HUES64 (cell line): Measurements from ENCODE around the gene MCCD1.
"Not testable (repeated sequence)": the region's sequence is repeated elsewhere in the genome, so short reads cannot be mapped to it uniquely, and the experiment has no call there.

Experiments
- H3K27ac ChIP-seq: 2 replicates; pipeline ENCODE4 v1.7.0; 2013; ENCODE audit warnings: low read depth, low read length, inconsistent platforms
- H3K27me3 ChIP-seq: 2 replicates; pipeline ENCODE4 v1.6.1; 2013; ENCODE audit warnings: mild to moderate bottlenecking, low read length; ENCODE audit not compliant: insufficient read depth
- H3K36me3 ChIP-seq: 2 replicates; pipeline ENCODE4 v1.6.1; 2013; ENCODE audit warnings: mild to moderate bottlenecking, low read length; ENCODE audit not compliant: insufficient read depth
- H3K4me1 ChIP-seq: 2 replicates; pipeline ENCODE4 v1.6.1; 2013; ENCODE audit warnings: mild to moderate bottlenecking, low read length, moderate library complexity; ENCODE audit not compliant: insufficient read depth
- H3K4me3 ChIP-seq: 2 replicates; pipeline ENCODE4 v1.5.1; 2013; ENCODE audit warnings: mild to moderate bottlenecking, low read length, moderate library complexity
- H3K9ac ChIP-seq: 2 replicates; pipeline ENCODE4 v1.6.1; 2013; ENCODE audit warnings: mild to moderate bottlenecking, low read depth, low read length
- H3K9me3 ChIP-seq: 2 replicates; pipeline ENCODE4 v1.6.1; 2013; ENCODE audit warnings: low read depth, low read length; ENCODE audit not compliant: insufficient read depth
- WGBS: fragments of 150-250, 120-280 bp; methylation state at CpG from one replicate; pipeline ENCODE4 v1.1.7; 2013; ENCODE audit warnings: missing lambda C conversion rate; 5-methylcytosine and 5-hydroxymethylcytosine counted together

Gene MCCD1

DNA sequence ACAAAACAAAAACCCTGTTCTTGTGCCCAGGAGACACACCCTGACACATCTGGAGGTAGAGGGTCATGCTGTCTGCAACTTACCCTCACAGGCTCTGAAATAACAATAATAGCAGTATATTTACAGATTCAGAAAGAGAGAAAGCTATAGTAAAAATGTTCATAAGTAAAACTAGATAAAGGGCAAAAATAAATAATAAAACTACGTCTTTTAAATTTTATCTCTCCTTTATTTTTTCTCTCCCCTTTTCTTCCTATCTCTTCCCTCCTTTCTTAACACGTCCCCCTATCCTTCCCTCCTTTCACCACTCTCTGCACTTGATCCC lies 35.2 kb upstream of the MCCD1 start:
- H3K27me3 ChIP-seq, result peaks cover 46% of the 10 kb centered on the region
- H3K27ac ChIP-seq, H3K9me3 ChIP-seq, H3K9ac ChIP-seq, H3K36me3 ChIP-seq, H3K4me1 ChIP-seq: not testable (repeated sequence)
- WGBS, result 4% methylated on average over 2 of the region's 2 CpGs
- peak overlapping the region; percentile 68 for H3K4me3 ChIP-seq

GRCh38 chr6:31493875-31494694 lies 34.7 kb upstream of the MCCD1 start:
- Histone ChIP-seq H3K36me3 (no peaks in the 10 kb centered on the region), H3K9ac (peak overlapping the region; percentile 66), H3K9me3 (no peaks in the 10 kb centered on the region), H3K27ac (peak overlapping the region; percentile 57; the same call in 1 of the 2 replicates), H3K27me3 (peaks cover 52% of the 10 kb centered on the region), H3K4me3 (peak overlapping the region; percentile 68), H3K4me1 (0 out of 2 replicates have a peak, but pooled peaks cover 8% of the 10 kb centered on the region)
- WGBS, result under 1% methylated on average over 58 of the region's 58 CpGs

DNA sequence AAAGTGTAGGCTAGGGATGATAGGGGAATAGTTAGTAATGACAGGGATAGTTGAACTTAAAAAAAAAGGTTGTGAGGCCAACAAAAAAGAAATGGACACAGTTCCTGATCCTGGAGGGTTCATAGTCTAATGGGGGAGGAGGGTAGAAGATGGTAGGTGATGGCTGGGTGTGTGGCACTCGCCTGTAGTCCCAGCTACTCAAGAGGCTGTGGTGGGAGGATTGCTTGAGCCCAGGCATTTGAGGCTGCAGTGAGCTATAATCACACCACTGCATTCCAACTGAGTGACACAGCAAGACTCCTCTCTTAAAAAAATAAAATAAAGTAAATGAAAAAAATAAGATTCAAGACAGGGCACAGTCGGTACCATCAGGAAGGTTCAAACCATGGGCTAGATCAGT lies 33.2 kb upstream of the MCCD1 start:
- Histone ChIP-seq H3K27ac (no peak overlapping the region), H3K27me3 (peaks cover 58% of the 10 kb centered on the region), H3K4me3 (peak overlapping the region; percentile 68), H3K36me3 (no peaks in the 10 kb centered on the region), H3K9me3 (no peaks in the 10 kb centered on the region), H3K4me1 (0 out of 2 replicates have a peak, but pooled peaks cover 8% of the 10 kb centered on the region), H3K9ac (no peak overlapping the region)
- 76% methylated on average over 2 of the region's 2 CpGs for WGBS

GRCh38 chr6:31496826-31497225 lies 31.9 kb upstream of the MCCD1 start:
- not testable (repeated sequence) for H3K9ac ChIP-seq, H3K27ac ChIP-seq, H3K9me3 ChIP-seq, H3K36me3 ChIP-seq
- Histone ChIP-seq H3K27me3 (peaks cover 58% of the 10 kb centered on the region), H3K4me1 (0 out of 2 replicates have a peak, but pooled peaks cover 13% of the 10 kb centered on the region), H3K4me3 (peak overlapping the region; percentile 72; the same call in 1 of the 2 replicates)
- WGBS, result 68% methylated on average over 4 of the region's 4 CpGs

- no peaks in the 10 kb centered on the region for H3K9me3 ChIP-seq
- H3K27me3 ChIP-seq, result peaks cover 58% of the 10 kb centered on the region
- H3K27ac ChIP-seq, result no peak within 1 kb of the TSS
- H3K9ac ChIP-seq, result peak within 1 kb of the TSS; percentile 61
- 0 out of 2 replicates have a peak, but pooled peaks cover 13% of the 10 kb centered on the region for H3K4me1 ChIP-seq
- WGBS, result 2% methylated on average over 63 of the region's 64 CpGs
- H3K4me3 ChIP-seq, result peak within 1 kb of the TSS; percentile 72
- no peaks in the 10 kb centered on the region for H3K36me3 ChIP-seq
Measured at GRCh38 chr6:31497531-31498476, 31.0 kb upstream of the MCCD1 start, which contains the start of gene MICB. TSS of gene MICB (plus strand) at chr6:31498145. CDS start at chr6:31498194, 49 bp downstream.

- no peak overlapping the region for H3K27ac ChIP-seq
- WGBS, result 2% methylated on average over 21 of the region's 21 CpGs
- peak overlapping the region; percentile 72 for H3K4me3 ChIP-seq
- H3K36me3 ChIP-seq, result no peaks in the 10 kb centered on the region
- H3K4me1 ChIP-seq, result 0 out of 2 replicates have a peak, but pooled peaks cover 13% of the 10 kb centered on the region
- H3K27me3 ChIP-seq, result peaks cover 55% of the 10 kb centered on the region
- no peaks in the 10 kb centered on the region for H3K9me3 ChIP-seq
- H3K9ac ChIP-seq, result no peak overlapping the region
Measured at GRCh38 chr6:31498748-31499147, 30.0 kb upstream of the MCCD1 start.

DNA sequence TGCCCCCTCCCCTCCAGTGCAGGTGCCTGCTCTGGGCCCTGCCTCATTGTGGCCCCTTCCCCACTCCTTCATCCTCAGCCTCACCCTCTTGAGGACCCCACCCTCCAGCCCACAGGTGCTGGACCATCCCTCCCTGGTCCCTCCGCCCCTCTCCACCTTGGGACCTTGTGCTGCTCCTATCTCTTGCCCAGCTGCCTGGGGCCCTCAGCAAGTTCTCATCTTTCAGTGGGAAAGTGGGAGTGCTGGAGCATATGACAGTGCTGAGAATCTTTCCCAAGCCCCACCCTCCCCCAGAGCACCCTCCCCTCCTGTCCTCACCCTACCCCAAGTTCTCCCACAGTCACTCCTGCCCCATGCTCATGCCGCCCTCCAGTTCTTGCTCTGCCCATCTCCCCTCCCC lies 29.1 kb upstream of the MCCD1 start:
- H3K36me3 ChIP-seq, H3K27ac ChIP-seq, H3K9ac ChIP-seq, H3K9me3 ChIP-seq: not testable (repeated sequence)
- Histone ChIP-seq H3K4me1 (0 out of 2 replicates have a peak, but pooled peaks cover 13% of the 10 kb centered on the region), H3K27me3 (peaks cover 47% of the 10 kb centered on the region), H3K4me3 (peak overlapping the region; percentile 72; the same call in 1 of the 2 replicates)
- WGBS, result no CpG with 5 or more reads among the region's 2 CpGs

- Histone ChIP-seq H3K9ac (no peak overlapping the region), H3K9me3 (no peaks in the 10 kb centered on the region), H3K27ac (no peak overlapping the region)
Measured at GRCh38 chr6:31502586-31502985, 26.2 kb upstream of the MCCD1 start.

DNA sequence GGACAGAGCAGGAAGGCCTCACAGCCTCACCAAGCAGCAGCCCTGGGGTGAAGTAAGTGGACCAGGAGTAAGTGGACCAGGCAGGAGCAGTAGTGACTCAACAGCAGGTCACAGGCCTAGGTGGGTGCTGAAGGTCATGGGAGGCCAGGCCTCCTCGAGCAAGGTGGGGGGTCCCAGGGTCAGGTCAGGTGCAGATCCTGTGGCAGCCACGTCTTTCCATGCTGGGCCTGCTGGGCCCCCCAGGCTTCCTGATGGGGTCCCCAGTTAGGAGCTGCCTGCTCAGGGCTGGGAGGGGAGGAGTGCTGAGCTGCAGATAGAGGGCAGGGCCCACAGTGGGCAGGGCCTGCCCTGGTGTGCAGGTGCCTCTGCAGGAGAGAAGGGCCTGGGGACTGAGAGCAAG lies 19.7 kb upstream of the MCCD1 start:
- not testable (repeated sequence) for H3K9me3 ChIP-seq, H3K27me3 ChIP-seq, H3K4me1 ChIP-seq, H3K9ac ChIP-seq, H3K27ac ChIP-seq, H3K4me3 ChIP-seq
- H3K36me3 ChIP-seq, result peaks cover 28% of the 10 kb centered on the region
- WGBS, result 55% methylated on average over 2 of the region's 2 CpGs

More at GRCh38 chr6:31502586-31502985, 26.2 kb upstream of the MCCD1 start:
- H3K4me1 ChIP-seq, result 0 out of 2 replicates have a peak, but pooled peaks cover 5% of the 10 kb centered on the region
- peaks cover 18% of the 10 kb centered on the region for H3K27me3 ChIP-seq
- H3K4me3 ChIP-seq, result no peak overlapping the region
- H3K36me3 ChIP-seq, result peaks cover 14% of the 10 kb centered on the region; the same call in 1 of the 2 replicates

DNA sequence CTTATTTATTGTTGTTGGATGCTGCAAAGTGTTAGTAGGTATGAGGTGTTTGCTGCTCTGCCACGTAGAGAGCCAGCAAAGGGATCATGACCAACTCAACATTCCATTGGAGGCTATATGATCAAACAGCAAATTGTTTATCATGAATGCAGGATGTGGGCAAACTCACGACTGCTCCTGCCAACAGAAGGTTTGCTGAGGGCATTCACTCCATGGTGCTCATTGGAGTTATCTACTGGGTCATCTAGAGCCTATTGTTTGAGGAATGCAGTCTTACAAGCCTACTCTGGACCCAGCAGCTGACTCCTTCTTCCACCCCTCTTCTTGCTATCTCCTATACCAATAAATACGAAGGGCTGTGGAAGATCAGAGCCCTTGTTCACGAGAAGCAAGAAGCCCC lies 18.8 kb upstream of the MCCD1 start:
- WGBS, result 89% methylated on average over 4 of the region's 4 CpGs

More for the DNA sequence above, 18.8 kb upstream of the MCCD1 start:
- H3K9ac ChIP-seq, result no peak overlapping the region
- H3K9me3 ChIP-seq, result no peaks in the 10 kb centered on the region
- H3K27me3 ChIP-seq, result no peaks in the 10 kb centered on the region
- no peak overlapping the region for H3K4me3 ChIP-seq
- H3K27ac ChIP-seq, result no peak overlapping the region
- H3K36me3 ChIP-seq, result peaks cover 28% of the 10 kb centered on the region
- H3K4me1 ChIP-seq, result no peaks in the 10 kb centered on the region
